DOHH2 (cell line): ENCODE data around the gene CNNM4.

Experiments used
- EZH2phosphoT487 ChIP-seq: fragments of 200-600 bp; sonication (generic); IDR thresholded peaks from 2 replicates; pipeline ENCODE4 v1.6.1; 2017; ENCODE audit warnings: borderline replicate concordance, mild to moderate bottlenecking, antibody characterized with exemption, low read length, moderate library complexity, mixed read lengths
- TF ChIP-seq, protein P1 (sequence below): fragments of 200-600 bp; sonication (generic); IDR thresholded peaks from one replicate; pipeline ENCODE4 v1.5.1; 2014; ENCODE audit warnings: antibody characterized with exemption, mild to moderate bottlenecking, low read depth, low read length; ENCODE audit not compliant: poor library complexity, severe bottlenecking

- TF ChIP-seq, protein P1, sequence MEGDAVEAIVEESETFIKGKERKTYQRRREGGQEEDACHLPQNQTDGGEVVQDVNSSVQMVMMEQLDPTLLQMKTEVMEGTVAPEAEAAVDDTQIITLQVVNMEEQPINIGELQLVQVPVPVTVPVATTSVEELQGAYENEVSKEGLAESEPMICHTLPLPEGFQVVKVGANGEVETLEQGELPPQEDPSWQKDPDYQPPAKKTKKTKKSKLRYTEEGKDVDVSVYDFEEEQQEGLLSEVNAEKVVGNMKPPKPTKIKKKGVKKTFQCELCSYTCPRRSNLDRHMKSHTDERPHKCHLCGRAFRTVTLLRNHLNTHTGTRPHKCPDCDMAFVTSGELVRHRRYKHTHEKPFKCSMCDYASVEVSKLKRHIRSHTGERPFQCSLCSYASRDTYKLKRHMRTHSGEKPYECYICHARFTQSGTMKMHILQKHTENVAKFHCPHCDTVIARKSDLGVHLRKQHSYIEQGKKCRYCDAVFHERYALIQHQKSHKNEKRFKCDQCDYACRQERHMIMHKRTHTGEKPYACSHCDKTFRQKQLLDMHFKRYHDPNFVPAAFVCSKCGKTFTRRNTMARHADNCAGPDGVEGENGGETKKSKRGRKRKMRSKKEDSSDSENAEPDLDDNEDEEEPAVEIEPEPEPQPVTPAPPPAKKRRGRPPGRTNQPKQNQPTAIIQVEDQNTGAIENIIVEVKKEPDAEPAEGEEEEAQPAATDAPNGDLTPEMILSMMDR: no peak
- no peak for TF ChIP-seq EZH2phosphoT487
Measured at GRCh38 chr2:96842600-96842999, 81.9 kb downstream of the CNNM4 start.
